ENCODE measurements around the gene METAP2.
A peak's percentile ranks its signal among the peaks of the same experiment; 100 is the strongest.

METAP2 gene

DNA sequence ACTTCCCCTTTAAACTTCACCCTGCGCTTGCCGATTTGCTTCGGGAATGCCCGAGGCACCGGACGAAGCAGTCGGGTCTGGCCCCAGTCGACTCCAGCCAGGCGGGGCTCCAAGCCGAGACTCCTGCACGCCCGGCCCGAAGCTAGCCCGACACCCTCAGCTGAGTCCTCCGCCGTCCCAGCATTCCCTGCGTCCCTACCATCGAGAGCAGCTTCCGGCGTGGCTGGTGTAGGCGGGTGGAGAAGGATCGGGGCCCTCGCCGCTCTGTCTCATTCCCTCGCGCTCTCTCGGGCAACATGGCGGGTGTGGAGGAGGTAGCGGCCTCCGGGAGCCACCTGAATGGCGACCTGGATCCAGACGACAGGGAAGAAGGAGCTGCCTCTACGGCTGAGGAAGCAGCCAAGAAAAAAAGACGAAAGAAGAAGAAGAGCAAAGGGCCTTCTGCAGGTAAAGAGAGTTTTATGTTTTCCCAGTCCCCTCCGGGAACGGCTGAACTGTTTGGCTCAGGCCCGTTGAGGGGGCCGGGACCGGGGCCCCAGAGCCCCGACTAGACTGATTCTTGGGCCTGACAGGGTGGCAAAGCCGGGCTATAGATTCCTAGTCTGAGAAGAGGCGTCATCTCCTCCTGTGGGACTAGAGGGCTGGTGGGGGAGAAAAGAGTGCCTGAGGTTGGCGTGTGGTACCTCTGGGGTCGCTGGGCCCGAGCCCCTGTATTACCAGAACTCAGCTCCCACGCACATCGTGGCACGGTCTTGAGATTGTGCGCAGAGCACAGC, at the start of gene METAP2 (continued):
- TF ChIP-seq, protein P1, sequence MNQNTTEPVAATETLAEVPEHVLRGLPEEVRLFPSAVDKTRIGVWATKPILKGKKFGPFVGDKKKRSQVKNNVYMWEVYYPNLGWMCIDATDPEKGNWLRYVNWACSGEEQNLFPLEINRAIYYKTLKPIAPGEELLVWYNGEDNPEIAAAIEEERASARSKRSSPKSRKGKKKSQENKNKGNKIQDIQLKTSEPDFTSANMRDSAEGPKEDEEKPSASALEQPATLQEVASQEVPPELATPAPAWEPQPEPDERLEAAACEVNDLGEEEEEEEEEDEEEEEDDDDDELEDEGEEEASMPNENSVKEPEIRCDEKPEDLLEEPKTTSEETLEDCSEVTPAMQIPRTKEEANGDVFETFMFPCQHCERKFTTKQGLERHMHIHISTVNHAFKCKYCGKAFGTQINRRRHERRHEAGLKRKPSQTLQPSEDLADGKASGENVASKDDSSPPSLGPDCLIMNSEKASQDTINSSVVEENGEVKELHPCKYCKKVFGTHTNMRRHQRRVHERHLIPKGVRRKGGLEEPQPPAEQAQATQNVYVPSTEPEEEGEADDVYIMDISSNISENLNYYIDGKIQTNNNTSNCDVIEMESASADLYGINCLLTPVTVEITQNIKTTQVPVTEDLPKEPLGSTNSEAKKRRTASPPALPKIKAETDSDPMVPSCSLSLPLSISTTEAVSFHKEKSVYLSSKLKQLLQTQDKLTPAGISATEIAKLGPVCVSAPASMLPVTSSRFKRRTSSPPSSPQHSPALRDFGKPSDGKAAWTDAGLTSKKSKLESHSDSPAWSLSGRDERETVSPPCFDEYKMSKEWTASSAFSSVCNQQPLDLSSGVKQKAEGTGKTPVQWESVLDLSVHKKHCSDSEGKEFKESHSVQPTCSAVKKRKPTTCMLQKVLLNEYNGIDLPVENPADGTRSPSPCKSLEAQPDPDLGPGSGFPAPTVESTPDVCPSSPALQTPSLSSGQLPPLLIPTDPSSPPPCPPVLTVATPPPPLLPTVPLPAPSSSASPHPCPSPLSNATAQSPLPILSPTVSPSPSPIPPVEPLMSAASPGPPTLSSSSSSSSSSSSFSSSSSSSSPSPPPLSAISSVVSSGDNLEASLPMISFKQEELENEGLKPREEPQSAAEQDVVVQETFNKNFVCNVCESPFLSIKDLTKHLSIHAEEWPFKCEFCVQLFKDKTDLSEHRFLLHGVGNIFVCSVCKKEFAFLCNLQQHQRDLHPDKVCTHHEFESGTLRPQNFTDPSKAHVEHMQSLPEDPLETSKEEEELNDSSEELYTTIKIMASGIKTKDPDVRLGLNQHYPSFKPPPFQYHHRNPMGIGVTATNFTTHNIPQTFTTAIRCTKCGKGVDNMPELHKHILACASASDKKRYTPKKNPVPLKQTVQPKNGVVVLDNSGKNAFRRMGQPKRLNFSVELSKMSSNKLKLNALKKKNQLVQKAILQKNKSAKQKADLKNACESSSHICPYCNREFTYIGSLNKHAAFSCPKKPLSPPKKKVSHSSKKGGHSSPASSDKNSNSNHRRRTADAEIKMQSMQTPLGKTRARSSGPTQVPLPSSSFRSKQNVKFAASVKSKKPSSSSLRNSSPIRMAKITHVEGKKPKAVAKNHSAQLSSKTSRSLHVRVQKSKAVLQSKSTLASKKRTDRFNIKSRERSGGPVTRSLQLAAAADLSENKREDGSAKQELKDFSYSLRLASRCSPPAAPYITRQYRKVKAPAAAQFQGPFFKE (tag by site-specific recombination; IDR thresholded peaks at IDR 0.05; ENCODE audit: borderline replicate concordance), result no peak
- no peak for TF ChIP-seq BCL11B (tag by site-specific recombination; IDR thresholded peaks at IDR 0.05; ENCODE audit: low read depth)
- no peak for TF ChIP-seq ZSCAN16 (tag by site-specific recombination; IDR thresholded peaks at IDR 0.05)
- no peak for TF ChIP-seq ZNF785 (tag by site-specific recombination; IDR thresholded peaks at IDR 0.05)
- no peak for TF ChIP-seq ZNF23 (tag by site-specific recombination; IDR thresholded peaks at IDR 0.05; ENCODE audit: borderline replicate concordance)
- TF ChIP-seq ZNF776 (tag by site-specific recombination; IDR thresholded peaks at IDR 0.05; ENCODE audit: borderline replicate concordance), result no peak
- no peak for TF ChIP-seq ZNF416 (tag by site-specific recombination; IDR thresholded peaks at IDR 0.05)
- TF ChIP-seq, protein P2, sequence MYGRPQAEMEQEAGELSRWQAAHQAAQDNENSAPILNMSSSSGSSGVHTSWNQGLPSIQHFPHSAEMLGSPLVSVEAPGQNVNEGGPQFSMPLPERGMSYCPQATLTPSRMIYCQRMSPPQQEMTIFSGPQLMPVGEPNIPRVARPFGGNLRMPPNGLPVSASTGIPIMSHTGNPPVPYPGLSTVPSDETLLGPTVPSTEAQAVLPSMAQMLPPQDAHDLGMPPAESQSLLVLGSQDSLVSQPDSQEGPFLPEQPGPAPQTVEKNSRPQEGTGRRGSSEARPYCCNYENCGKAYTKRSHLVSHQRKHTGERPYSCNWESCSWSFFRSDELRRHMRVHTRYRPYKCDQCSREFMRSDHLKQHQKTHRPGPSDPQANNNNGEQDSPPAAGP (tag by site-specific recombination; IDR thresholded peaks at IDR 0.05), result peak; percentile 51; the same call in 1 of the 2 replicates
- TF ChIP-seq, protein P3, sequence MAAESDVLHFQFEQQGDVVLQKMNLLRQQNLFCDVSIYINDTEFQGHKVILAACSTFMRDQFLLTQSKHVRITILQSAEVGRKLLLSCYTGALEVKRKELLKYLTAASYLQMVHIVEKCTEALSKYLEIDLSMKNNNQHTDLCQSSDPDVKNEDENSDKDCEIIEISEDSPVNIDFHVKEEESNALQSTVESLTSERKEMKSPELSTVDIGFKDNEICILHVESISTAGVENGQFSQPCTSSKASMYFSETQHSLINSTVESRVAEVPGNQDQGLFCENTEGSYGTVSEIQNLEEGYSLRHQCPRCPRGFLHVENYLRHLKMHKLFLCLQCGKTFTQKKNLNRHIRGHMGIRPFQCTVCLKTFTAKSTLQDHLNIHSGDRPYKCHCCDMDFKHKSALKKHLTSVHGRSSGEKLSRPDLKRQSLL (tag by site-specific recombination; IDR thresholded peaks at IDR 0.05), result no peak
- TF ChIP-seq GLI2 (tag by site-specific recombination; IDR thresholded peaks at IDR 0.05; ENCODE audit: borderline replicate concordance, low read depth), result no peak
- peak; percentile 55 for TF ChIP-seq SP3 (tag by site-specific recombination; IDR thresholded peaks at IDR 0.05)
- TF ChIP-seq ZNF610 (tag by site-specific recombination; IDR thresholded peaks at IDR 0.05; ENCODE audit: borderline replicate concordance), result peak; percentile 85; the same call in 1 of the 2 replicates
- TF ChIP-seq ZNF521 (tag by site-specific recombination; IDR thresholded peaks at IDR 0.05), result no peak
- no peak for TF ChIP-seq BCL11A (tag by site-specific recombination; IDR thresholded peaks at IDR 0.05; ENCODE audit: low read depth)
- peak; percentile 93 for TF ChIP-seq YY2 (tag by site-specific recombination; IDR thresholded peaks at IDR 0.05)
- TF ChIP-seq ZNF24 (tag by site-specific recombination; IDR thresholded peaks at IDR 0.05), result peak; percentile 72; the same call in 1 of the 2 replicates
- TF ChIP-seq, protein P4, sequence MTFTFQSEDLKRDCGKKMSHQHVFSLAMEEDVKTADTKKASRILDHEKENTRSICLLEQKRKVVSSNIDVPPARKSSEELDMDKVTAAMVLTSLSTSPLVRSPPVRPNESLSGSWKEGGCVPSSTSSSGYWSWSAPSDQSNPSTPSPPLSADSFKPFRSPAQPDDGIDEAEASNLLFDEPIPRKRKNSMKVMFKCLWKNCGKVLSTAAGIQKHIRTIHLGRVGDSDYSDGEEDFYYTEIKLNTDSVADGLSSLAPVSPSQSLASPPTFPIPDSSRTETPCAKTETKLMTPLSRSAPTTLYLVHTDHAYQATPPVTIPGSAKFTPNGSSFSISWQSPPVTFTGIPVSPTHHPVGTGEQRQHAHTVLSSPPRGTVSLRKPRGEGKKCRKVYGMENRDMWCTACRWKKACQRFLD (tag by site-specific recombination; IDR thresholded peaks at IDR 0.05), result no peak
- 0 out of 2 replicates have a peak, but pooled peaks have one; percentile 15 for TF ChIP-seq ZNF121 (tag by site-specific recombination; IDR thresholded peaks at IDR 0.05)
- no peak for TF ChIP-seq ZBTB7A (tag by site-specific recombination; IDR thresholded peaks at IDR 0.05; ENCODE audit: low read depth)
- 0 out of 2 replicates have a peak, but pooled peaks have one; percentile 24 for TF ChIP-seq GFI1B (tag by site-specific recombination; IDR thresholded peaks at IDR 0.05)
- TF ChIP-seq ZNF707 (tag by site-specific recombination; IDR thresholded peaks at IDR 0.05), result no peak
- TF ChIP-seq, protein P5, sequence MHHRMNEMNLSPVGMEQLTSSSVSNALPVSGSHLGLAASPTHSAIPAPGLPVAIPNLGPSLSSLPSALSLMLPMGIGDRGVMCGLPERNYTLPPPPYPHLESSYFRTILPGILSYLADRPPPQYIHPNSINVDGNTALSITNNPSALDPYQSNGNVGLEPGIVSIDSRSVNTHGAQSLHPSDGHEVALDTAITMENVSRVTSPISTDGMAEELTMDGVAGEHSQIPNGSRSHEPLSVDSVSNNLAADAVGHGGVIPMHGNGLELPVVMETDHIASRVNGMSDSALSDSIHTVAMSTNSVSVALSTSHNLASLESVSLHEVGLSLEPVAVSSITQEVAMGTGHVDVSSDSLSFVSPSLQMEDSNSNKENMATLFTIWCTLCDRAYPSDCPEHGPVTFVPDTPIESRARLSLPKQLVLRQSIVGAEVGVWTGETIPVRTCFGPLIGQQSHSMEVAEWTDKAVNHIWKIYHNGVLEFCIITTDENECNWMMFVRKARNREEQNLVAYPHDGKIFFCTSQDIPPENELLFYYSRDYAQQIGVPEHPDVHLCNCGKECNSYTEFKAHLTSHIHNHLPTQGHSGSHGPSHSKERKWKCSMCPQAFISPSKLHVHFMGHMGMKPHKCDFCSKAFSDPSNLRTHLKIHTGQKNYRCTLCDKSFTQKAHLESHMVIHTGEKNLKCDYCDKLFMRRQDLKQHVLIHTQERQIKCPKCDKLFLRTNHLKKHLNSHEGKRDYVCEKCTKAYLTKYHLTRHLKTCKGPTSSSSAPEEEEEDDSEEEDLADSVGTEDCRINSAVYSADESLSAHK (tag by site-specific recombination; IDR thresholded peaks at IDR 0.05), result 0 out of 2 replicates have a peak, but pooled peaks have one; percentile 33
- TF ChIP-seq ZNF350 (tag by site-specific recombination; IDR thresholded peaks at IDR 0.05), result no peak
- TF ChIP-seq, protein P6, sequence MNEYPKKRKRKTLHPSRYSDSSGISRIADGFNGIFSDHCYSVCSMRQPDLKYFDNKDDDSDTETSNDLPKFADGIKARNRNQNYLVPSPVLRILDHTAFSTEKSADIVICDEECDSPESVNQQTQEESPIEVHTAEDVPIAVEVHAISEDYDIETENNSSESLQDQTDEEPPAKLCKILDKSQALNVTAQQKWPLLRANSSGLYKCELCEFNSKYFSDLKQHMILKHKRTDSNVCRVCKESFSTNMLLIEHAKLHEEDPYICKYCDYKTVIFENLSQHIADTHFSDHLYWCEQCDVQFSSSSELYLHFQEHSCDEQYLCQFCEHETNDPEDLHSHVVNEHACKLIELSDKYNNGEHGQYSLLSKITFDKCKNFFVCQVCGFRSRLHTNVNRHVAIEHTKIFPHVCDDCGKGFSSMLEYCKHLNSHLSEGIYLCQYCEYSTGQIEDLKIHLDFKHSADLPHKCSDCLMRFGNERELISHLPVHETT (tag by site-specific recombination; IDR thresholded peaks at IDR 0.05), result peak; percentile 58
- no peak for TF ChIP-seq ZNF768 (tag by site-specific recombination; IDR thresholded peaks at IDR 0.05)
- no peak for TF ChIP-seq RBAK (tag by site-specific recombination; IDR thresholded peaks at IDR 0.05)
- TF ChIP-seq TRIM28 (IDR thresholded peaks at IDR 0.05; ENCODE audit: borderline replicate concordance, low read length), result no peak

Data from HEK293 (cell line).